GM23338 (cell line): ENCODE measurements around the gene SLC6A19. TPM values are rescaled to one million over a fixed set of nuclear protein-coding genes. Genes with fewer than 3 reads are reported as not detected.

Experiments used
- ATAC-seq: fragments of 200-7000 bp; cut with Tn5 transposase; 3 replicates; pipeline ENCODE4 v1.9.1; 2020
- DNase-seq: peaks from one replicate; pipeline ENCODE4 v3.0.0-alpha.2; 2015; ENCODE audit warnings: low spot score
- H2AFZ ChIP-seq: fragments of 200-600 bp; sonication (generic); 2 replicates; pipeline ENCODE4 v1.8.0; 2016; ENCODE audit warnings: antibody characterized with exemption, mild to moderate bottlenecking, moderate library complexity
- H3F3A ChIP-seq: fragments of 200-600 bp; sonication (generic); replicated peaks from 2 replicates; pipeline ENCODE4 v1.8.0; 2017; ENCODE audit warnings: antibody characterized with exemption, mixed run types, low read depth
- H3K27ac ChIP-seq: fragments of 200-600 bp; sonication (generic); 2 replicates; pipeline ENCODE4 v1.6.1; 2016; ENCODE audit warnings: low read depth
- H3K27me3 ChIP-seq: fragments of 200-600 bp; sonication (generic); 2 replicates; pipeline ENCODE4 v1.8.0; 2016; ENCODE audit warnings: mild to moderate bottlenecking, mixed run types, moderate library complexity; ENCODE audit not compliant: insufficient read depth
- H3K36me3 ChIP-seq: fragments of 200-600 bp; sonication (generic); 2 replicates; pipeline ENCODE4 v1.8.0; 2016; ENCODE audit warnings: mild to moderate bottlenecking; ENCODE audit not compliant: insufficient read depth
- H3K4me1 ChIP-seq: fragments of 200-600 bp; sonication (generic); 2 replicates; pipeline ENCODE4 v1.8.0; 2016; ENCODE audit warnings: mild to moderate bottlenecking, moderate library complexity; ENCODE audit not compliant: insufficient read depth
- H3K4me2 ChIP-seq: fragments of 200-600 bp; sonication (generic); 2 replicates; pipeline ENCODE4 v1.7.1; 2017; ENCODE audit warnings: mixed run types
- H3K4me3 ChIP-seq: fragments of 200-600 bp; sonication (generic); 2 replicates; pipeline ENCODE4 v1.6.1; 2016; ENCODE audit warnings: mixed run types
- H3K79me2 ChIP-seq: fragments of 200-600 bp; sonication (generic); replicated peaks from 2 replicates; pipeline ENCODE4 v1.8.0; 2017; ENCODE audit warnings: mild to moderate bottlenecking; ENCODE audit not compliant: insufficient read depth
- H3K9me2 ChIP-seq: fragments of 200-600 bp; sonication (generic); 2 replicates; pipeline ENCODE4 v1.8.0; 2017; ENCODE audit not compliant: insufficient read depth
- H4K20me1 ChIP-seq: fragments of 200-600 bp; sonication (generic); replicated peaks from 2 replicates; pipeline ENCODE4 v1.8.0; 2017; ENCODE audit warnings: mild to moderate bottlenecking; ENCODE audit not compliant: insufficient read depth
- H3K27ac Mint-ChIP-seq: 2 replicates; pipeline ENCODE4 v1.8.0; 2020; ENCODE audit warnings: inconsistent platforms, mild to moderate bottlenecking, moderate library complexity, mixed read lengths
- H3K27me3 Mint-ChIP-seq: 3 replicates; pipeline ENCODE4 v1.8.0; 2022; ENCODE audit warnings: low read depth, mild to moderate bottlenecking, moderate library complexity, mixed read lengths, inconsistent platforms; ENCODE audit not compliant: insufficient read depth, poor library complexity
- H3K36me3 Mint-ChIP-seq: 3 replicates; pipeline ENCODE4 v1.8.0; 2021; ENCODE audit warnings: low read depth, mild to moderate bottlenecking, inconsistent platforms, moderate library complexity, mixed read lengths
- H3K4me1 Mint-ChIP-seq: 3 replicates; pipeline ENCODE4 v1.8.0; 2020; ENCODE audit warnings: mild to moderate bottlenecking, inconsistent platforms, mixed read lengths
- H3K4me3 Mint-ChIP-seq: 3 replicates; pipeline ENCODE4 v1.8.0; 2021; ENCODE audit warnings: moderate library complexity, mild to moderate bottlenecking, inconsistent platforms, mixed read lengths
- H3K9me3 Mint-ChIP-seq: 3 replicates; pipeline ENCODE4 v1.8.0; 2020; ENCODE audit warnings: moderate library complexity, mild to moderate bottlenecking, inconsistent platforms, mixed read lengths
- EZH2 ChIP-seq: fragments of 200-600 bp; sonication (generic); IDR thresholded peaks from one replicate; pipeline ENCODE4 v1.8.0; 2017; ENCODE audit warnings: antibody characterized with exemption, mild to moderate bottlenecking, low read depth; ENCODE audit not compliant: unreplicated experiment
- EZH2phosphoT487 ChIP-seq: fragments of 200-600 bp; sonication (generic); IDR thresholded peaks from one replicate; pipeline ENCODE4 v1.8.1; 2018; ENCODE audit warnings: antibody characterized with exemption; ENCODE audit not compliant: unreplicated experiment
- NANOG ChIP-seq: IDR thresholded peaks from 2 replicates; pipeline ENCODE4 v1.6.1; 2016; ENCODE audit warnings: antibody characterized with exemption, borderline replicate concordance
- POLR2AphosphoS5 ChIP-seq: IDR thresholded peaks from 2 replicates; pipeline ENCODE4 v1.6.1; 2016; ENCODE audit warnings: antibody characterized with exemption, low read depth
- ZNF114 ChIP-seq: fragments of 250-450 bp; sonication (Bioruptor Pico); IDR thresholded peaks from 2 replicates; pipeline ENCODE4 v1.5.0; 2020; ENCODE audit warnings: mild to moderate bottlenecking, moderate library complexity
- ZNF331 ChIP-seq: fragments of 250-450 bp; sonication (Bioruptor Pico); IDR thresholded peaks from 2 replicates; pipeline ENCODE4 v1.5.0; 2020; ENCODE audit warnings: low read depth, mild to moderate bottlenecking, moderate library complexity
- polyA plus RNA-seq: library from polyadenylated mRNA; unstranded; fragments of >200 nt; fragmentation: Nextera tagmentation; extraction: Ambion mirVana; gene quantifications from 2 replicates; pipeline ENCODE4 v1.2.1, GENCODE V29; 2016
- total RNA-seq: library from RNA; depleted of rRNA; stranded (reverse); fragments of >200 nt; shearing (Covaris generic); gene quantifications from 2 replicates; pipeline ENCODE4 v1.2.3, GENCODE V29; 2014
- TF ChIP-seq, protein P1 (sequence below): fragments of 250-450 bp; sonication (Bioruptor Pico); IDR thresholded peaks from 2 replicates; pipeline ENCODE4 v1.5.0; 2020; ENCODE audit warnings: mild to moderate bottlenecking, moderate library complexity
- TF ChIP-seq, protein P2 (sequence below), 2 experiments: fragments of 200-600 bp in 1 of 2; sonication (generic) in 1 of 2; conservative IDR thresholded peaks; 2 replicates each; pipeline versions ENCODE4 v1.5.1 to v1.6.1; 2016 to 2017; ENCODE audit warnings: antibody characterized with exemption in 2 of 2, low read depth in 2 of 2, mild to moderate bottlenecking in 2 of 2, moderate library complexity in 1 of 2
- TF ChIP-seq, protein P3 (sequence below): IDR thresholded peaks from 2 replicates; pipeline ENCODE4 v1.6.1; 2016; ENCODE audit warnings: antibody characterized with exemption

Gene SLC6A19
- total and polyA plus RNA-seq, 2 experiments from 2014 or later, result not detected

DNA sequence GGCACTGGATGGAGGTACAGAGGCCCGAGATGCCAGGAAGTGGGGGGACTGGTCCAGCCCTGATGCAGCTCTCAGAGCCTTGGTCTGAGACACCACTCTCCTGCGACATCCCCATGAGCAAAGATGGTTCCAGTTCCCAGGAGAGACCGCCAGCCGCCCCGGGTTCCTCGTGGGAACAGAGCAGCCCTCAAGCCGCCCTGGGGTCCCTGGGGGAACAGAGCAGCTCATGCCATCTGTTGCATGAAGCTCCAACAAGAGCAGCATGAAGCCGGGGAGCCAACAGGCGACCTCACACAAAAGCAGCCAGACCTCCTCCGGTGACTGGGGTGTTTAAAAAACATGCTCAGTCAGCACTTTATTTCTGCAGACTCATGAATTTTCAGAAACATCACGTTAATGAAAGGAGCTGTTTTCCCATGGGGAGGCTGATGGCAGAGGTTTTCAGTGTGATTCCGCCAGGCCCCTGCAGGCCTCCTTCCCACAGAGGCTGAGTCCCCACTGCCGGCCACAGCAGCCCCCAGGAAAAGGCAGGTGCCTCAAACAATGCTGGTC is 30.0 kb downstream of the SLC6A19 start (continued):
- TF ChIP-seq, protein P1, sequence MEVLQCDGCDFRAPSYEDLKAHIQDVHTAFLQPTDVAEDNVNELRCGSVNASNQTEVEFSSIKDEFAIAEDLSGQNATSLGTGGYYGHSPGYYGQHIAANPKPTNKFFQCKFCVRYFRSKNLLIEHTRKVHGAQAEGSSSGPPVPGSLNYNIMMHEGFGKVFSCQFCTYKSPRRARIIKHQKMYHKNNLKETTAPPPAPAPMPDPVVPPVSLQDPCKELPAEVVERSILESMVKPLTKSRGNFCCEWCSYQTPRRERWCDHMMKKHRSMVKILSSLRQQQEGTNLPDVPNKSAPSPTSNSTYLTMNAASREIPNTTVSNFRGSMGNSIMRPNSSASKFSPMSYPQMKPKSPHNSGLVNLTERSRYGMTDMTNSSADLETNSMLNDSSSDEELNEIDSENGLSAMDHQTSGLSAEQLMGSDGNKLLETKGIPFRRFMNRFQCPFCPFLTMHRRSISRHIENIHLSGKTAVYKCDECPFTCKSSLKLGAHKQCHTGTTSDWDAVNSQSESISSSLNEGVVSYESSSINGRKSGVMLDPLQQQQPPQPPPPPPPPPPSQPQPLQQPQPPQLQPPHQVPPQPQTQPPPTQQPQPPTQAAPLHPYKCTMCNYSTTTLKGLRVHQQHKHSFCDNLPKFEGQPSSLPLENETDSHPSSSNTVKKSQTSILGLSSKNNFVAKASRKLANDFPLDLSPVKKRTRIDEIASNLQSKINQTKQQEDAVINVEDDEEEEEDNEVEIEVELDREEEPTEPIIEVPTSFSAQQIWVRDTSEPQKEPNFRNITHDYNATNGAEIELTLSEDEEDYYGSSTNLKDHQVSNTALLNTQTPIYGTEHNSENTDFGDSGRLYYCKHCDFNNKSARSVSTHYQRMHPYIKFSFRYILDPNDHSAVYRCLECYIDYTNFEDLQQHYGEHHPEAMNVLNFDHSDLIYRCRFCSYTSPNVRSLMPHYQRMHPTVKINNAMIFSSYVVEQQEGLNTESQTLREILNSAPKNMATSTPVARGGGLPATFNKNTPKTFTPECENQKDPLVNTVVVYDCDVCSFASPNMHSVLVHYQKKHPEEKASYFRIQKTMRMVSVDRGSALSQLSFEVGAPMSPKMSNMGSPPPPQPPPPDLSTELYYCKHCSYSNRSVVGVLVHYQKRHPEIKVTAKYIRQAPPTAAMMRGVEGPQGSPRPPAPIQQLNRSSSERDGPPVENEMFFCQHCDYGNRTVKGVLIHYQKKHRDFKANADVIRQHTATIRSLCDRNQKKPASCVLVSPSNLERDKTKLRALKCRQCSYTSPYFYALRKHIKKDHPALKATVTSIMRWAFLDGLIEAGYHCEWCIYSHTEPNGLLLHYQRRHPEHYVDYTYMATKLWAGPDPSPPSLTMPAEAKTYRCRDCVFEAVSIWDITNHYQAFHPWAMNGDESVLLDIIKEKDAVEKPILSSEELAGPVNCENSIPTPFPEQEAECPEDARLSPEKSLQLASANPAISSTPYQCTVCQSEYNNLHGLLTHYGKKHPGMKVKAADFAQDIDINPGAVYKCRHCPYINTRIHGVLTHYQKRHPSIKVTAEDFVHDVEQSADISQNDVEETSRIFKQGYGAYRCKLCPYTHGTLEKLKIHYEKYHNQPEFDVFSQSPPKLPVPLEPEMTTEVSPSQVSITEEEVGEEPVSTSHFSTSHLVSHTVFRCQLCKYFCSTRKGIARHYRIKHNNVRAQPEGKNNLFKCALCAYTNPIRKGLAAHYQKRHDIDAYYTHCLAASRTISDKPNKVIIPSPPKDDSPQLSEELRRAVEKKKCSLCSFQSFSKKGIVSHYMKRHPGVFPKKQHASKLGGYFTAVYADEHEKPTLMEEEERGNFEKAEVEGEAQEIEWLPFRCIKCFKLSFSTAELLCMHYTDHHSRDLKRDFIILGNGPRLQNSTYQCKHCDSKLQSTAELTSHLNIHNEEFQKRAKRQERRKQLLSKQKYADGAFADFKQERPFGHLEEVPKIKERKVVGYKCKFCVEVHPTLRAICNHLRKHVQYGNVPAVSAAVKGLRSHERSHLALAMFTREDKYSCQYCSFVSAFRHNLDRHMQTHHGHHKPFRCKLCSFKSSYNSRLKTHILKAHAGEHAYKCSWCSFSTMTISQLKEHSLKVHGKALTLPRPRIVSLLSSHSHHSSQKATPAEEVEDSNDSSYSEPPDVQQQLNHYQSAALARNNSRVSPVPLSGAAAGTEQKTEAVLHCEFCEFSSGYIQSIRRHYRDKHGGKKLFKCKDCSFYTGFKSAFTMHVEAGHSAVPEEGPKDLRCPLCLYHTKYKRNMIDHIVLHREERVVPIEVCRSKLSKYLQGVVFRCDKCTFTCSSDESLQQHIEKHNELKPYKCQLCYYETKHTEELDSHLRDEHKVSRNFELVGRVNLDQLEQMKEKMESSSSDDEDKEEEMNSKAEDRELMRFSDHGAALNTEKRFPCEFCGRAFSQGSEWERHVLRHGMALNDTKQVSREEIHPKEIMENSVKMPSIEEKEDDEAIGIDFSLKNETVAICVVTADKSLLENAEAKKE (CRISPR knock-in tag), result no peak
- TF ChIP-seq EZH2phosphoT487 (no peak), NANOG (no peak)
- TF ChIP-seq, protein P2, sequence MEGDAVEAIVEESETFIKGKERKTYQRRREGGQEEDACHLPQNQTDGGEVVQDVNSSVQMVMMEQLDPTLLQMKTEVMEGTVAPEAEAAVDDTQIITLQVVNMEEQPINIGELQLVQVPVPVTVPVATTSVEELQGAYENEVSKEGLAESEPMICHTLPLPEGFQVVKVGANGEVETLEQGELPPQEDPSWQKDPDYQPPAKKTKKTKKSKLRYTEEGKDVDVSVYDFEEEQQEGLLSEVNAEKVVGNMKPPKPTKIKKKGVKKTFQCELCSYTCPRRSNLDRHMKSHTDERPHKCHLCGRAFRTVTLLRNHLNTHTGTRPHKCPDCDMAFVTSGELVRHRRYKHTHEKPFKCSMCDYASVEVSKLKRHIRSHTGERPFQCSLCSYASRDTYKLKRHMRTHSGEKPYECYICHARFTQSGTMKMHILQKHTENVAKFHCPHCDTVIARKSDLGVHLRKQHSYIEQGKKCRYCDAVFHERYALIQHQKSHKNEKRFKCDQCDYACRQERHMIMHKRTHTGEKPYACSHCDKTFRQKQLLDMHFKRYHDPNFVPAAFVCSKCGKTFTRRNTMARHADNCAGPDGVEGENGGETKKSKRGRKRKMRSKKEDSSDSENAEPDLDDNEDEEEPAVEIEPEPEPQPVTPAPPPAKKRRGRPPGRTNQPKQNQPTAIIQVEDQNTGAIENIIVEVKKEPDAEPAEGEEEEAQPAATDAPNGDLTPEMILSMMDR (conservative IDR thresholded peaks at IDR 0.05; ENCODE audit: low read depth in 2 of 2), result no peak

DNA sequence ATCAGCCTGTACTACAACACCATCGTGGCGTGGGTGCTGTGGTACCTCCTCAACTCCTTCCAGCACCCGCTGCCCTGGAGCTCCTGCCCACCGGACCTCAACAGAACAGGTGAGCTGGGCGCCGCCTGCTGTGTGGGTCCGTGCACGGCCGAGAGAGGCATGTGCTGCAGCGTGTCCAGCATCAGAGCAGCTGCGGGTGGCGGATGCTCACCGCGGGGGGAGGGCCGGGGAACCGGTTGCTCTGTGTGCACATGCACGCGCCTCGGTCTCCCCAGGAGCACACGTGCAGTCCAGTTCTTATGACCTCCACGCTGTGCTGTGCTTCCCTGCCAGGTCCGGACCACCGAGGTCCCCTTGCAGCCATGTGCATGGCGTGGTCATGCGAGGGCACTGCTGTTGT is 31.4 kb downstream of the SLC6A19 start:
- Histone ChIP-seq H3K9me2 (no peaks in the 10 kb centered on the region), H3K4me1 (no peaks in the 10 kb centered on the region), H3F3A (no peaks in the 10 kb centered on the region), H2AFZ (no peak overlapping the region), H4K20me1 (no peaks in the 10 kb centered on the region), H3K4me3 (no peak overlapping the region), H3K4me2 (no peak overlapping the region), H3K27ac (no peak overlapping the region), H3K79me2 (no peaks in the 10 kb centered on the region), H3K36me3 (no peaks in the 10 kb centered on the region), H3K27me3 (no peaks in the 10 kb centered on the region)
- Mint-ChIP-seq H3K27me3 (peaks cover 5% of the 10 kb centered on the region), H3K27ac (no peak overlapping the region), H3K36me3 (no peaks in the 10 kb centered on the region), H3K4me3 (no peak overlapping the region), H3K9me3 (peaks cover 20% of the 10 kb centered on the region), H3K4me1 (peaks cover 5% of the 10 kb centered on the region; the same call in 2 of the 3 replicates)
- DNase-seq, result no peak
- no peak for ATAC-seq
- TF ChIP-seq ZNF114 (CRISPR knock-in tag) (no peak), POLR2AphosphoS5 (no peak), EZH2 (no peak), ZNF331 (CRISPR knock-in tag) (no peak), EZH2phosphoT487 (no peak)
- TF ChIP-seq, protein P3, sequence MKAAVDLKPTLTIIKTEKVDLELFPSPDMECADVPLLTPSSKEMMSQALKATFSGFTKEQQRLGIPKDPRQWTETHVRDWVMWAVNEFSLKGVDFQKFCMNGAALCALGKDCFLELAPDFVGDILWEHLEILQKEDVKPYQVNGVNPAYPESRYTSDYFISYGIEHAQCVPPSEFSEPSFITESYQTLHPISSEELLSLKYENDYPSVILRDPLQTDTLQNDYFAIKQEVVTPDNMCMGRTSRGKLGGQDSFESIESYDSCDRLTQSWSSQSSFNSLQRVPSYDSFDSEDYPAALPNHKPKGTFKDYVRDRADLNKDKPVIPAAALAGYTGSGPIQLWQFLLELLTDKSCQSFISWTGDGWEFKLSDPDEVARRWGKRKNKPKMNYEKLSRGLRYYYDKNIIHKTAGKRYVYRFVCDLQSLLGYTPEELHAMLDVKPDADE, result no peak
- TF ChIP-seq, protein P2 (conservative IDR thresholded peaks at IDR 0.05; ENCODE audit: low read depth in 2 of 2), result no peak
